Left lung (tissue), 10 donors: ENCODE data around the gene TNRC6A. TPM values are rescaled to one million over a fixed set of nuclear protein-coding genes. Genes with fewer than 3 reads are reported as not detected.
"Not testable (repeated sequence)": the region's sequence is repeated elsewhere in the genome, so short reads cannot be mapped to it uniquely, and the experiment has no call there.

Experiments
- ATAC-seq: fragments of 200-7000 bp; cut with Tn5 transposase; one replicate; pipeline ENCODE4 v1.9.1; 2020; ENCODE audit warnings: moderate library complexity
- DNase-seq, 4 donors: peaks; one replicate each; pipeline ENCODE4 v3.0.0-alpha.2; 2013 to 2020
- H3K27ac ChIP-seq, 2 donors: fragments of 200-600 bp; sonication (generic) in 1 of 2; one replicate each; pipeline versions ENCODE4 v1.5.0 to v1.8.0; 2020 to 2021
- H3K27me3 ChIP-seq, 2 donors: fragments of 200-600 bp; sonication (generic) in 1 of 2; one replicate each; pipeline versions ENCODE4 v1.5.0 to v1.8.0; 2020 to 2021
- H3K36me3 ChIP-seq, 2 donors: fragments of 200-600 bp; sonication (generic) in 1 of 2; one replicate each; pipeline versions ENCODE4 v1.5.0 to v1.8.0; 2020 to 2021
- H3K4me1 ChIP-seq, 2 donors: fragments of 200-600 bp; one replicate each; pipeline ENCODE4 v1.8.0; 2021
- H3K4me3 ChIP-seq, 2 donors: fragments of 200-600 bp; sonication (generic) in 1 of 2; one replicate each; pipeline versions ENCODE4 v1.5.0 to v1.8.0; 2020 to 2021; ENCODE audit warnings: mild to moderate bottlenecking in 1 of 2
- H3K9me3 ChIP-seq, 2 donors: fragments of 200-600 bp; sonication (generic) in 1 of 2; one replicate each; pipeline versions ENCODE4 v1.5.0 to v1.8.0; 2020 to 2021
- intact Hi-C, 2 donors: fragments of 100-400 bp; cut with DNase I; formaldehyde crosslinking; loops; one replicate each; pipeline versions ENCODE4 v1.11.2 to v1.14.2; 2022
- polyA plus RNA-seq, 6 donors: library from polyadenylated mRNA; unstranded; fragments of 120-200 nt; gene quantifications; one replicate each; pipeline ENCODE4 v1.2.1, GENCODE V29; 2013; ENCODE audit not compliant: insufficient read length in 6 of 6
- total RNA-seq, 2 donors: library from RNA; stranded (reverse); fragmentation: NEBNext Ultra II Directional; extraction: Animal tissue kit (Norgen Biotek cat#: 25700); gene quantifications; one replicate each; pipeline ENCODE4 v1.2.1, GENCODE V29; 2021
- TF ChIP-seq, protein P1 (sequence below), 2 donors: fragments of 200-600 bp; sonication (generic) in 1 of 2; IDR thresholded peaks; one replicate each; pipeline versions ENCODE4 v1.5.0 to v1.8.0; 2021; ENCODE audit warnings: antibody characterized with exemption in 2 of 2
- donor health status: DM: no; HTN: yes; CAD: no.
- donor health status: DM: no; HTN: no; CAD: no.

The TNRC6A gene
- total and polyA plus RNA-seq, 8 donors: 34.0 to 81.2 (median 72.7) TPM

DNA sequence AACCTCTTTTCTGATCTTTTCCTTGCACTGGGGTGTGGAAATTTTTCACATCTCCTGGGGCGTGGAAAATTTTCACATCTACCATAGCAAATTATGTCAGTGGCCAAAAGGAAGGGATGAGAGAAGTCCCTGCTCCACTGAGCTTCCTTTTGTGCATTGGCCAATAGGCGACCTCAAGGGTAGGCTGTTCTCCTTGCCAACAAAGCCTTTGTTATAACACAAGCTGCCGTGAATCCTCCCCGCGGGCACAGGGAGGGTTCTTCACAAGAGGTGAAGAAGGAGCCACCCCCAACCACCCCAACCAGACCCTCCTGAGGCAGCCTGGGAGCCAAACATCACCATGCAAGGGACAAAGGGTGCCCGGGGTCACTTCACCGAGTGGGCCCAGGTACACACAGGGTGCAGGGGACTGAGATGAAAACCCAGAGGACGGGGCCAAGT is 122.8 kb downstream of the TNRC6A start:
- Histone ChIP-seq H3K9me3 (no peaks in the 10 kb centered on the region), H3K4me1 (no peaks in the 10 kb centered on the region), H3K27me3 (peaks cover 0 to 12% of the 10 kb centered on the region in 2 donors), H3K36me3 (no peaks in the 10 kb centered on the region), H3K4me3 (no peak overlapping the region), H3K27ac (no peak overlapping the region)
- TF ChIP-seq, protein P1, sequence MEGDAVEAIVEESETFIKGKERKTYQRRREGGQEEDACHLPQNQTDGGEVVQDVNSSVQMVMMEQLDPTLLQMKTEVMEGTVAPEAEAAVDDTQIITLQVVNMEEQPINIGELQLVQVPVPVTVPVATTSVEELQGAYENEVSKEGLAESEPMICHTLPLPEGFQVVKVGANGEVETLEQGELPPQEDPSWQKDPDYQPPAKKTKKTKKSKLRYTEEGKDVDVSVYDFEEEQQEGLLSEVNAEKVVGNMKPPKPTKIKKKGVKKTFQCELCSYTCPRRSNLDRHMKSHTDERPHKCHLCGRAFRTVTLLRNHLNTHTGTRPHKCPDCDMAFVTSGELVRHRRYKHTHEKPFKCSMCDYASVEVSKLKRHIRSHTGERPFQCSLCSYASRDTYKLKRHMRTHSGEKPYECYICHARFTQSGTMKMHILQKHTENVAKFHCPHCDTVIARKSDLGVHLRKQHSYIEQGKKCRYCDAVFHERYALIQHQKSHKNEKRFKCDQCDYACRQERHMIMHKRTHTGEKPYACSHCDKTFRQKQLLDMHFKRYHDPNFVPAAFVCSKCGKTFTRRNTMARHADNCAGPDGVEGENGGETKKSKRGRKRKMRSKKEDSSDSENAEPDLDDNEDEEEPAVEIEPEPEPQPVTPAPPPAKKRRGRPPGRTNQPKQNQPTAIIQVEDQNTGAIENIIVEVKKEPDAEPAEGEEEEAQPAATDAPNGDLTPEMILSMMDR (IDR thresholded peaks at IDR 0.05): no peak
- ATAC-seq (no peak), DNase-seq (no peak)
- intact Hi-C loops: no loop called here

DNA sequence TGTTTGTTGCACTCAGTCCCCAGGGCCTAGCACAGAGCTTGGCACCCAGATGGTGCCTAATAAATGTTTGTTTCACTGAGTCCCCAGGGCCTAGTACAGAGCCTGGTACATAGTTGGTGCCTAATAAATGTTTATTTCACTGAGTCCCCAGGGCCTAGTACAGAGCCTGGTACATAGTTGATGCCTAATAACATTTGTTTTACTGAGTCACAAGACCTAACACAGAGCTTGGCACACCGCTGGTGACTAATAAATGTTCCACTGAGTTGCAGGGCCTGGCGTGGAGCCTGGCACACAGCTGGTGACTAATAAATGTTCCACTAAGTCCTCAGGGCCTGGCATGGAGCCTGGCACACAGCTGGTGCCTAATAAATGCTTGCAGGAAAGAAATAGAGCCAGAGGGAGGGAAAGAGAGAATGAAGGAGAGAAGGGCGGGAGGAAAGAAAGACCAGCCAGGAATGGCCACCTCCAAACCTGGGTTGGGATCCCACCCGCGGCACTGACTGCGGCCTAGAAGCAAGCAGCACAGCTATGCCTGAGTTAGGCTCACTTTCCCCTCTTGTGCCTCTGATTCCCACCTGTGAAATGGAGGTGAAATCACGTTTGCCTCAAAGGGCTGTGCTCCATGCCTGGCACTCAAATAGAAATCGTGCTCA is 123.8 kb downstream of the TNRC6A start:
- Histone ChIP-seq H3K9me3 (no peaks in the 10 kb centered on the region), H3K4me1 (no peaks in the 10 kb centered on the region), H3K36me3 (no peaks in the 10 kb centered on the region), H3K27me3 (peaks cover 0 to 12% of the 10 kb centered on the region in 2 donors), H3K4me3 (no peak overlapping the region), H3K27ac (no peak overlapping the region)
- intact Hi-C loops: no loop called here
- no peak for DNase-seq
- no peak for ATAC-seq
- TF ChIP-seq, protein P1 (IDR thresholded peaks at IDR 0.05): no peak

DNA sequence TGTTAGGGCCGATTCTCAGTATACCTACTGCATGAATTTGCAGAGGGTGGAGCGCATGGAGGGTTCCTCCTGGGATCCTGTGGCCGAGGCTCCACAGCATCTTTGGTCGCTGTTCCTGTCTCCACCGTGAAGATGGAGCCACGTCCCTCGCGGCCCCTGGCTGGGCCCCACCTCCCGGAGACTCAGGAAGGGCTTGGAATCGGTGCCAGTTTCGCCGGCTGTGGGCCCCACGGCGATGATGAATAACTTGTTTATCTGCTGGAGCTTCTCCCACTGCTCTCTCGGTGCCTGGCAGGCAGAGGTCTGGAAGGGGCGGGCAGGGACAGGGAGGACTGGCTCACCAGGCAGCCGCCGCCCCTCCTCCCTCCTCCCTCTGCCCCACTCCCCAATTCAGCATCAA is 124.4 kb downstream of the TNRC6A start:
- Histone ChIP-seq H3K27ac (no peak overlapping the region), H3K36me3 (no peaks in the 10 kb centered on the region), H3K9me3 (no peaks in the 10 kb centered on the region), H3K27me3 (peaks cover 0 to 12% of the 10 kb centered on the region in 2 donors), H3K4me3 (no peak overlapping the region), H3K4me1 (no peaks in the 10 kb centered on the region)
- ATAC-seq (no peak), DNase-seq (no peak)
- intact Hi-C loops: no loop called here
- TF ChIP-seq, protein P1 (IDR thresholded peaks at IDR 0.05): no peak

DNA sequence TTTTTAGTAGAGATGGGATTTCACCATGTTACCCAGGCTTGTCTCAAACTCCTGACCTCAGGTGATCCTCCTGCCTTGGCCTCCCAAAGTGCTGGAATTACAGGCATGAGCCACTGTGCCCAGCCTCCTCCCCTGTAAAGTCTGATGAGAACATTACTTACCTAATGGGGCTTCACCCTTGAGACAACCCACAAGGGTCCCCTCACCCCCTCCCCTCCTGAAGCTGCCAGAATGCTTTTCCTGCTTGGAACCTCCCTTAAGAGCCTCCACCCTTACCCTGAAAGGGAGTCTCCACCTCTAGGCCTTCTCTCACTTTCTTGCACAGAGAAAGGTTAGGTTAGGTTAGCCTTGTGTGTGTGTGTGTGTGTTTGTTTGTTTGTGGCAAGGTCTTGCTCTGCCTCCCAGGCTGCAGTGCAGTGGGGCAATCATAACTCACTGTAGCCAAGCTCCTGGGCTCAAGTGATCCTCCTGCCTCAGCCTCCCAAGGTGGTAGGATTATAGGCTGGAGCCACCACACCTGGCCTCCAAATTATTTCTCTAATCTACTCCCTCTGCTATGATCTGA is 125.2 kb downstream of the TNRC6A start:
- intact Hi-C loops: no loop called here
- Histone ChIP-seq H3K27me3 (peaks cover 0 to 12% of the 10 kb centered on the region in 2 donors), H3K9me3 (no peaks in the 10 kb centered on the region), H3K4me3 (no peak overlapping the region), H3K36me3 (no peaks in the 10 kb centered on the region), H3K27ac (no peak overlapping the region), H3K4me1 (no peaks in the 10 kb centered on the region)
- ATAC-seq: no peak
- TF ChIP-seq, protein P1 (IDR thresholded peaks at IDR 0.05): no peak
- no peak for DNase-seq

DNA sequence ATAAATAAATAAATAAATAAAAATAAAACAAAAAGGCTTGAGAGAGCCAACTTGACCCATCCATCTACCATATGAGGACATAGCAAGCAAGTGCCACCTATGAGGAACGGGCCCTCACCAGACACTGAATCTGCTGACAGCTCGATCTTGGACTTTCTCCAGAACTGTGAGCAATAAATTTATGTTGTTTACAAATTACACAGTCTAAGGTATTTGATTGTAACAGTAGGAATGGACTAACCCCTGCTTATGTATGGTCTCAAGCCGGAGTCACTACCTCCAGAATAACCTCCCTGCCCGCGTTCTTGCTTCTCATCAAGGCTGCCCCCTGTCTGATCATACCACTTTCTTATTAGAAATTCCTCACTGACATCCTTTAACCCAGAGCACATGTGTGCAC is 126.2 kb downstream of the TNRC6A start:
- Histone ChIP-seq H3K27ac (no peak overlapping the region), H3K4me3 (no peak overlapping the region), H3K27me3 (peaks cover 0 to 12% of the 10 kb centered on the region in 2 donors), H3K36me3 (no peaks in the 10 kb centered on the region), H3K9me3 (no peaks in the 10 kb centered on the region), H3K4me1 (no peaks in the 10 kb centered on the region)
- ATAC-seq: no peak
- intact Hi-C loops: no loop called here
- no peak for DNase-seq
- TF ChIP-seq, protein P1 (IDR thresholded peaks at IDR 0.05): no peak

DNA sequence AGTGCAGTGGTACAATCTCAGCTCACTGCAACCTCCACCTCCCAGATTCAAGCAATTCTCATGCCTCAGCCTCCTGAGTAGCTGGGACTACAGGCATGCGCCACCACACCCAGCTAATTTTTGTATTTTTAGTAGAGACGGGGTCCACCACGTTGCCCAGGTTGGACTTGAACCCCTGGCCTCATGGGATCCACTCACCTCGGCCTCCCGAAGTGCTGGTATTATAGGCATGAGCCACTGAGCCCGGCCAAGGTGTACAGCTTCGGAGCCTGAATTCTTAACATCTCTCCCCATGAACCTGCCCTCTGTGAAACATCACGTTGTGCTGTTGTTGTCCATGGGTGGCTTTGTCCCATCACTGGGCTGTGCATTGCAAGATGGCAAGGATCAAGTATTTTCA is 127.4 kb downstream of the TNRC6A start:
- H3K36me3 ChIP-seq, H3K9me3 ChIP-seq, intact Hi-C loops, ATAC-seq, H3K4me1 ChIP-seq, DNase-seq, H3K4me3 ChIP-seq, H3K27ac ChIP-seq: not testable (repeated sequence)
- peaks cover 0 to 12% of the 10 kb centered on the region in 2 donors for H3K27me3 ChIP-seq
